ENCODE measurements around the gene RHBDD1.
"Not testable (repeated sequence)": the region's sequence is repeated elsewhere in the genome, so short reads cannot be mapped to it uniquely, and the experiment has no call there.

RHBDD1 gene

GRCh38 chr2:226839951-226840350 lies 4.1 kb downstream of the RHBDD1 start:
- in situ Hi-C loops (cut with MboI; ENCODE audit: low sequenced_read_pairs) = no loop called here

- in situ Hi-C loops (cut with MboI; ENCODE audit: low sequenced_read_pairs) = not testable (repeated sequence)
Observed at GRCh38 chr2:226843001-226843400, 7.1 kb downstream of the RHBDD1 start.

GRCh38 chr2:226845386-226846116 lies 9.7 kb downstream of the RHBDD1 start:
- in situ Hi-C loops (cut with MboI; ENCODE audit: low sequenced_read_pairs) = no loop called here

GRCh38 chr2:226847090-226847489 lies 11.2 kb downstream of the RHBDD1 start:
- in situ Hi-C loops (cut with MboI; ENCODE audit: low sequenced_read_pairs) = no loop called here

- in situ Hi-C loops (cut with MboI; ENCODE audit: low sequenced_read_pairs) = no loop called here
Observed at GRCh38 chr2:226847511-226847910, 11.7 kb downstream of the RHBDD1 start.

- in situ Hi-C loops (cut with MboI; ENCODE audit: low sequenced_read_pairs) = no loop called here
Observed at GRCh38 chr2:226849349-226849748, 13.5 kb downstream of the RHBDD1 start.

- in situ Hi-C loops (cut with MboI; ENCODE audit: low sequenced_read_pairs) = no loop called here
Observed at GRCh38 chr2:226850024-226850423, 14.2 kb downstream of the RHBDD1 start.

GRCh38 chr2:226855787-226856186 lies 19.9 kb downstream of the RHBDD1 start:
- in situ Hi-C loops (cut with MboI; ENCODE audit: low sequenced_read_pairs) = no loop called here

- in situ Hi-C loops (cut with MboI; ENCODE audit: low sequenced_read_pairs) = no loop called here
Observed at GRCh38 chr2:226860087-226860486, 24.2 kb downstream of the RHBDD1 start.

GRCh38 chr2:226862623-226863022 lies 26.8 kb downstream of the RHBDD1 start:
- in situ Hi-C loops (cut with MboI; ENCODE audit: low sequenced_read_pairs) = no loop called here

- in situ Hi-C loops (cut with MboI; ENCODE audit: low sequenced_read_pairs) = no loop called here
Observed at GRCh38 chr2:226865273-226865672, 29.4 kb downstream of the RHBDD1 start.

- in situ Hi-C loops (cut with MboI; ENCODE audit: low sequenced_read_pairs) = no loop called here
Observed at GRCh38 chr2:226865710-226866109, 29.9 kb downstream of the RHBDD1 start.

GRCh38 chr2:226868331-226869162 lies 32.7 kb downstream of the RHBDD1 start:
- in situ Hi-C loops (cut with MboI; ENCODE audit: low sequenced_read_pairs) = no loop called here

GRCh38 chr2:226869371-226869770 lies 33.5 kb downstream of the RHBDD1 start:
- in situ Hi-C loops (cut with MboI; ENCODE audit: low sequenced_read_pairs) = no loop called here

GRCh38 chr2:226873051-226873620 lies 37.3 kb downstream of the RHBDD1 start:
- in situ Hi-C loops (cut with MboI; ENCODE audit: low sequenced_read_pairs) = no loop called here

GRCh38 chr2:226873826-226874225 lies 38.0 kb downstream of the RHBDD1 start:
- in situ Hi-C loops (cut with MboI; ENCODE audit: low sequenced_read_pairs) = no loop called here

GRCh38 chr2:226874749-226875148 lies 38.9 kb downstream of the RHBDD1 start:
- in situ Hi-C loops (cut with MboI; ENCODE audit: low sequenced_read_pairs) = no loop called here

GRCh38 chr2:226875438-226876225 lies 39.8 kb downstream of the RHBDD1 start:
- in situ Hi-C loops (cut with MboI; ENCODE audit: low sequenced_read_pairs) = no loop called here

GRCh38 chr2:226877491-226877890 lies 41.6 kb downstream of the RHBDD1 start:
- in situ Hi-C loops (cut with MboI; ENCODE audit: low sequenced_read_pairs) = no loop called here

GRCh38 chr2:226881287-226881686 lies 45.4 kb downstream of the RHBDD1 start:
- in situ Hi-C loops (cut with MboI; ENCODE audit: low sequenced_read_pairs) = no loop called here

- in situ Hi-C loops (cut with MboI; ENCODE audit: low sequenced_read_pairs) = no loop called here
Observed at GRCh38 chr2:226882606-226883005, 46.8 kb downstream of the RHBDD1 start.

All from hTERT RPE-1 (cell line).